Measurements from ENCODE around the gene TENM3. TPM values are rescaled to one million over a fixed set of nuclear protein-coding genes. Genes with fewer than 3 reads are reported as not detected.

The TENM3 gene
- total and polyA plus RNA-seq, 2 of the 8 experiments (the other 6 are each of a cell fraction or from before 2014, with no cell fraction given), result 36.9 to 69.3 TPM

DNA sequence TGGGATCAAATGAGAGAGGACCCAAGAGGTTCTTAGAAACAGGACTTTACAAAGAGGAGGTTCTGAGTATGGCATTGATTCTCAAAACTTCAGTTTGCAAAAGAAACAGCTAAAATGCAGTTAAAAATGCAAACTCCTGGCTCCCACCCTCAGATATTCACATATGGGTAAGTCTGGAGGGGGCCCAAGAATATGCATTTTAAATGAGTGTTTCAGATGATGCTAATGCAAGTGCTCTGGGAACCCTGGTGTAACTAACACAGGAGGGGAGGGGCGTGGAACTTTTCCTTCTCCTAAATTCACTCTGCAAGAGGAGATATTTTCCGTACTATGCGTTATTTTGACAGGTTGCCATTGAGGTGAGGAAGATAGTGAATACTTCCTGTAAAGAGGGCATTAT is 168.2 kb downstream of the TENM3 start (continued):
- no peak for TF ChIP-seq SUZ12 (IDR thresholded peaks at IDR 0.05; ENCODE audit: low read length)
- TF ChIP-seq BCL11A (IDR thresholded peaks at IDR 0.05; ENCODE audit: low read depth in 2 of 2, low read length in 2 of 2), result no peak
- TF ChIP-seq GABPA (IDR thresholded peaks at IDR 0.05; ENCODE audit: borderline replicate concordance, insufficient read depth, low read length), result no peak
- no peak for TF ChIP-seq CHD2 (IDR thresholded peaks at IDR 0.05; ENCODE audit: low read length)
- no peak for TF ChIP-seq BRCA1 (IDR thresholded peaks at IDR 0.05; ENCODE audit: low read depth, low read length)
